HG03108 (cell line): ENCODE data around the gene ZC3H18.

Experiments
- ATAC-seq: cut with Tn5 transposase; IDR thresholded peaks from one replicate; pipeline ENCODE4 v1.9.1; 2021; ENCODE audit warnings: moderate library complexity; ENCODE audit not compliant: unreplicated experiment

The ZC3H18 gene

DNA sequence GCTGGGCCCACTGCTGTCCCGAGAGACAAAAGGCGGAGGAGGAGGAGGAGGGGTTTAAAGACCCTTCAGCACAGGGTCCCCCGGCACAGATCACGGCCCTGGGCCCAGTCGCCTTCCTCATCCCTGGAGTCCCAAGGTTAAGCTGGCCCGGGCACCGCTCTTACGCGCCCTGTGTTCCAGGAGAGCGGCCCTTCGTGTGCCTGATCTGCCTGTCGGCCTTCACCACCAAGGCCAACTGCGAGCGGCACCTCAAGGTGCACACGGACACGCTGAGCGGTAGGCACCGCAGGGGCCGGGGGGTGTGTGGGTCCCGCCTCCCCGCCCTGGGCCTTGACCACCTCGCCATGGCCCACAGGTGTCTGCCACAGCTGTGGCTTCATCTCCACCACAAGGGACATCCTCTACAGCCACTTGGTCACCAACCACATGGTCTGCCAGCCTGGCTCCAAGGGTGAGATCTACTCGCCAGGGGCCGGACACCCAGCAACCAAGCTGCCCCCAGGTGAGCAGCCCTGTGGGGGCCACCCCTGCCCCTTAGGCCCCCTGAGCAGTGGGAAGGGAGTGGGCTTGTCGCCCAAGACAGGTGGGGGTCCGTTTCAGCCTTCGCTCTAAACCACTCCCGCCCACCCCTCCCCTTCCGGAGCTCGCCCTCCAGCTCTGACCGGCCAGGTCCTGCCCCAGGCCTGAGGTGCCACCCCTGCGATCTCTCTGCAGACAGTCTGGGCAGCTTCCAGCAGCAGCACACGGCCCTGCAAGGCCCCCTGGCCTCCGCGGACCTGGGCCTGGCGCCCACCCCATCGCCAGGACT, 37.6 kb upstream of the ZC3H18 start:
- ATAC-seq: no peak

DNA sequence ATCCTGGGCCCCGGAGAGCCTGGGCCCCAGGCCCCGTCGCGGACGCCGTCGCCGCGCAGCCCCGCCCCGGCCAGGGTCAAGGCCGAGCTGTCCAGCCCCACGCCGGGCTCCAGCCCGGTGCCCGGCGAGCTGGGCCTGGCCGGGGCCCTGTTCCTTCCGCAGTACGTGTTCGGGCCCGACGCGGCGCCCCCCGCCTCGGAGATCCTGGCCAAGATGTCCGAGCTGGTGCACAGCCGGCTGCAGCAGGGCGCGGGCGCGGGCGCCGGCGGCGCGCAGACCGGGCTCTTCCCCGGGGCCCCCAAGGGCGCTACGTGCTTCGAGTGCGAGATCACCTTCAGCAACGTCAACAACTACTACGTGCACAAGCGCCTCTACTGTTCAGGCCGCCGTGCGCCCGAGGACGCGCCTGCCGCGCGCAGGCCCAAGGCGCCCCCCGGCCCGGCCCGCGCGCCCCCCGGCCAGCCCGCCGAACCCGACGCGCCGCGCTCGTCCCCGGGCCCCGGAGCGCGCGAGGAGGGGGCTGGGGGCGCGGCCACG, 36.8 kb upstream of the ZC3H18 start:
- ATAC-seq: no peak

- peak; percentile 60 for ATAC-seq
Measured at GRCh38 chr16:88533932-88534637, 36.1 kb upstream of the ZC3H18 start.

- peak; percentile 14 for ATAC-seq
Measured at GRCh38 chr16:88534638-88535190, 35.5 kb upstream of the ZC3H18 start.

- no peak for ATAC-seq
Measured at GRCh38 chr16:88535191-88535856, 34.9 kb upstream of the ZC3H18 start.

DNA sequence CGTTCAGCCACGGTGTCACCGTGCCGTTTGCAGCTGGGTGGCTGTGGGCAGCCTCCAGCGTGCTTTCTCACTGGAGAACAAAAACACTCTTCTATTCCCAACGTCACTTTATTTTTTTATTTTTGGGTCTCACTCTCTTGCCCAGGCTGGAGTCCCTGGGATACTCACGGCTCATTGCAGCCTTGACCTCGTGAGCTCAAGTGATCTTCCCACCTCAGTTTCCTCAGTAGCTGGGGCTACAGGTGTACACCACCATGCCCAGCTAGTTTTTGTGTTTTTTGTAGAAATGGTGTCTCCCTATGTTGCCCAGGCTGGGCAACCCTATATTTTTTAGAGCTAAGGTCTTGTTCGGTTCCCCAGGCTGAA, 34.4 kb upstream of the ZC3H18 start:
- ATAC-seq: no peak

- ATAC-seq: no peak
Measured at GRCh38 chr16:88536510-88536909, 33.7 kb upstream of the ZC3H18 start.

DNA sequence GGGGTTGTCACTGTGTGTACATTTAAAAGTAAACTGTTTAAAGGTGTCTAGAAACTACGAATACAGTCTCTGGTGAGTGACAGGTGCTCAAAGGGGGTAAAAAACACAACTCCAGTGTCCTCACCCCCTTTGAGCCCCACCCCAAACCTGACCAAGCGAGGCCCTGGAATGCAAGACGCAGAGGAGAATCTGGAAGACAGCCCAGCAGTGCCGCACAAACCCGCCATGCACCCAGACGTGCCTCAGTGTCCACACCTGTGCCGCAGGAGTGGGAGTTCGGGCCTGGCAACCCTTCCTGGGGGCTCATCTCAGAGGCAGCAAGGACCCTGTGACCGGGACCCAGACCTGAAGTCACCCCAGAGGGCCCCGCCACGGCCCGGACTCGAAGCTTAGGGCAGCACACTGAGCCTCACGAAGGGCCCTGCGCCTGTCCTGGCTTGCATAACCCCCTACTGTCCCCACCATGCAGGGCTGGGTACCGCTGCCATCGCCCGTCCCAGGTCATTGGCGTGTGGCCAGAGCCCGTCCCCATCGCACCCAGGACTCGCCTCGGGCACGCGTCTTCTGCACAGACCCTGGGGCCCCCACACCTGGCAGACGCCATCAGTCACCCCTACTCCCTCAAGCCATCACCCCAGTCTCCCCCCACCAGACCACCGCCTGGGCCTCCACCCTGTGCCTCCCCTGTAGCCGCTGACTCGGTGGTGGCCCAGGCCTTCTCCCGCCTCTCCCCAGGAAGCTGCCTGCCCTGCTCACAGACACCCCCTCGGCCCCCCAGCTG, 33.0 kb upstream of the ZC3H18 start:
- no peak for ATAC-seq

DNA sequence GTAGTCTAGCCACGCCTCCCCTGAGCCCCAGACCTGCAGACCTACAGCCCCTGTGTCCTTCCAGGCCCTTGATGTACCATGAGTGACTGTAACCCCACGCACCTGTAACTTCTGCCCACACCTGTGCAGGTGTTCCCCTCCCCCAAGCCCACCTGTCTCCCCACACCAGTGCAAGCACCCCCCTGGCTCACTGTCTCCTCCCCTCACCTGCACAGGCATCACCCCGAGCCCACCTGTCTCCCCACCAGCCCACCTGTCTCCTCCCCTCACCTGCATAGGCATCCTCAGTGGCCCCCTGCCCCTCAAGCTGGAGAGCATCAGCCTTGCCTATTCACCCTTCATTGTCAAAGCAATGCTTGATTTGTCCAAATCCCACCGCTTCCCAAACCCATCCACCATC, 32.3 kb upstream of the ZC3H18 start:
- ATAC-seq: no peak

DNA sequence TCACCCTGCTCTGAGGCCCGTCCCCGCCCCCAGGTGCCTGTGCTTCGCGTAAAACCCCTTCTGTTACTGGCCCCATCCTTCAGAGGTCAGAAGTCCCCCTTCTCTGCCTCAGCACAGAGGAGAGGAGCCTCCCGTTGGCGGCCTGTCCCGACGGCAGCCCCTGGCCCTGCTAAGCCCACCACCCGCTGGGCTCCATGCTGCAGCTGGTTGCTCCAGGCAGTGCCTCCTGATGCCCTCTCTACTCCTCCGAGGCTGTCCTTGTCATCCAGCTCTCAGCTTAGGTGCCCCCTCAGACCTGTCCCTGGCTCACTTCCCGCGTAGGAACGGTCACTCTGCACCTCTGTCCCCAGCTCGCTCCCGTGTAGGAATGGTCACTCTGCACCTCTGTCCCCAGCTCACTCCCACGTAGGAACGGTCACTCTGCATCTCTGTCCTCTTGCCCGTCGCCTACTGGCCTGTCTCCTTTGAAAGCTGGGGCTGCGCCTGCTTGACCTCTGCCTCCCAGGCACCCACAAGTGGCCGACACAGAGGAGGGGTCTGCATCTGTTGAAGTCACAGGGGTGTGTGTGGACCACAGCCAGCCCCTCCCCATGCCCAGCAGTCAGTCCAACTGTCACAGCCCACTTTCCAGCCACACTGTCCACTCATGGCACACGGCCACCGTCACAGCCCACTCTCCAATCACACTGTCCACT, 31.7 kb upstream of the ZC3H18 start:
- no peak for ATAC-seq

- no peak for ATAC-seq
Measured at GRCh38 chr16:88539261-88539651, 30.9 kb upstream of the ZC3H18 start.

DNA sequence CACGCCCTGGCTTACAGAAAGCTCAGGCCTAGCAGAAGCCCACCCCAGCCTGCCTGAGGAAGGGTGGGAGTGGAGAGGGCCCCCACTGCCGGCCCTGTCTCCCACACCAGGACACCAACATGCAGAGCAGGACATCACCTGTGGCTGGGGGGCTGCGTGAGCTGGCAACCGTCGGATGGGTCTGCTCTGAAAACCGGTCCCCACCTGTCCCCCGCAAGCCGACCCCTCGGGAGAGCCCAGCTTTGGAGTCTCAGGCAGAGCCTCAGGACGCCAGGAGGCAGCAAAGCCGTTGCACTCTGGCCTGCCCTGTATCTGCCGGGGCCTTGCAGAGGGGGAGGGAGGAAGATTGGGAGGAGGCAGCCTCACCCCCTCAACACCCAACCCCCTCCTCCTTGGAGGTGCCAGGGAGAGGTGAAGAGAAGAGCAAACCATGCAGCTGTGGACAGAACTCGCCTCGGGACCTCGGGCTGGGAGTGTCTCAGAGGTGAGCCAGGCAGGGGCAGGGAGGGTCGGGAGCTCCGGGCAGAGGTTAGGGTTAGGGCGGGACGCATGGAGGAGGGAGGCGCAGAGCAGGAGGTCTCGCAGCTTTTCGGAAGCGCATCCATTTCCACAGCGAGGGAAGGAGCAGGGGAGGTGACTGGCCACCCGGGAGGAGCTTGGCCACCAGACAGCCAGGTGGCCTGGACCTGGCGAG, 30.4 kb upstream of the ZC3H18 start:
- ATAC-seq: no peak

DNA sequence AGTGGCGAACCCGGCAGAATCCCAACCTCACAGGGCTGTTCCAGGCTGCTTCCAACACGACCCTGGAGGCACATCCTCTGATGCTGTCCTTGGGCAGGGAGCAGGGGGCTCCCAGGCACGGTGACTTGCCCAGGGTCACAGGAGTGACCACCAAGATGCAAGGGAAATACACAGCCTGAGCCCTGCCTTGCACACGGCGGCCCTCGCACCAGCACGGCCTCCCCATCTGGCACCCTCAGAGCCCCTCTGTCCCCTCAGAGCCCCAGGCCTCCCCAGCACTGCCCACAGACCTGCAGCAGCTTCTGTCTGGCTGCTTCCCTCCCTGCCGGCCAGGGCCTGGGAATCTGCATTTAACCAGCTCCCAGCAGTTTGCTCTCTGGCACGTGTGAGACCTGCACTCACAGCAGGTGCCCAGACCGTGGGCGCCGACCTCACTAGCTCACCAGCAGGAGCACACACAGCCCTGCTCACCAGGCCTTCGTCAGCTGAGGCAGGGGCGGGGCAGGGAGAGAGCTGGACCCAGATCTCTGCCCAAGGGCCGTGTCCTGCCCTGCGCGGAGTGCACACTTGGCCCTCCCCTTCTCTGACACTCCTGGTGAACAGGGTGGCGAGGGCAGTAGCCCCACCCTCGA, 29.7 kb upstream of the ZC3H18 start:
- no peak for ATAC-seq

- no peak for ATAC-seq
Measured at GRCh38 chr16:88541831-88542616, 28.2 kb upstream of the ZC3H18 start.

- no peak for ATAC-seq
Measured at GRCh38 chr16:88543230-88543813, 26.9 kb upstream of the ZC3H18 start.

- no peak for ATAC-seq
Measured at GRCh38 chr16:88545781-88546180, 24.4 kb upstream of the ZC3H18 start.

GRCh38 chr16:88548131-88548874, 21.9 kb upstream of the ZC3H18 start:
- ATAC-seq: no peak
